ENCODE measurements around the gene DYRK1B.
A peak's percentile ranks its signal among the peaks of the same experiment; 100 is the strongest.

The DYRK1B gene

DNA sequence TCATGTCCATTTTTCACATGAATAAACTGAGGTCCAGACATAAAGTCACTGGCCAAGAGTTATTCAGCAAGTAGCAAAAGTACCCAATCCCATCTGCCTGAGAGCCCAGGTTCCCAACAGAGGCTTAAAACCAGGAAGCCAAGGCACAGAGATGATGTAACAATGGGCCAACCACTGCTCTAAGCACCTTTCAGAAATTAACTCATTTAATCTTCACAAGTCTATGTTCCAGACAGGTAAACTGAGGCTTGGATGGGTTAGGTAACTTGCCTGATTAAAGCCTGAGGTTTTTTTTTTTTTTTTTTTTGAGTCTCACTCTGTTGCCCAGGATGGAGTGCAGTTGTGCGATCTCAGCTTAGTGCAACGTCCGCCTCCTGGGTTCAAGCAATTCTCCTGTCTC lies 4.0 kb upstream of the DYRK1B start:
- H3K36me3 ChIP-seq (ENCODE audit: control insufficient read depth in 2 of 2, insufficient read depth in 1 of 2, low read length in 2 of 2) = peaks cover 65 to 73% of the 10 kb centered on the region in 2 experiments
- peaks cover 24% of the 10 kb centered on the region for H3K4me1 ChIP-seq (ENCODE audit: control insufficient read depth, insufficient read depth, low read length)
- POLR2A ChIA-PET = no interaction called here
- CTCF ChIA-PET = interaction anchor here (1.1 kb wide), 1 partner anchor 285 kb away, joined by 3 read pairs; no protein-coding TSS in a partner anchor
- H3K27ac ChIP-seq (ENCODE audit: extremely low read depth, low read depth, low read length) = no peak overlapping the region
- H3K9me3 ChIP-seq (ENCODE audit: control insufficient read depth, insufficient read depth, low read depth, low read length) = no peaks in the 10 kb centered on the region
- no peak overlapping the region for H3K4me3 ChIP-seq (ENCODE audit: low read depth, low read length)
- TF ChIP-seq BCL11B (tag by site-specific recombination; IDR thresholded peaks at IDR 0.05; ENCODE audit: low read depth) (no peak), ZNF596 (tag by site-specific recombination; IDR thresholded peaks at IDR 0.05) (no peak), ZNF274 (IDR thresholded peaks at IDR 0.05; ENCODE audit: low read length) (no peak), ZNF274 (tag by site-specific recombination; IDR thresholded peaks at IDR 0.05; ENCODE audit: borderline replicate concordance) (no peak), ZNF473 (tag by site-specific recombination; IDR thresholded peaks at IDR 0.05) (no peak), ZNF664 (tag by site-specific recombination; IDR thresholded peaks at IDR 0.05) (peak; percentile 80), ZNF24 (tag by site-specific recombination; IDR thresholded peaks at IDR 0.05) (0 out of 2 replicates have a peak, but pooled peaks have one; percentile 17), ZNF362 (tag by site-specific recombination; IDR thresholded peaks at IDR 0.05) (0 out of 2 replicates have a peak, but pooled peaks have one; percentile 17)

- Histone ChIP-seq H3K9me3 (ENCODE audit: control insufficient read depth, insufficient read depth, low read depth, low read length) (no peaks in the 10 kb centered on the region), H3K27ac (ENCODE audit: extremely low read depth, low read depth, low read length) (peak overlapping the region; percentile 95), H3K36me3 (ENCODE audit: control insufficient read depth in 2 of 2, insufficient read depth in 1 of 2, low read length in 2 of 2) (peaks cover 79 to 80% of the 10 kb centered on the region in 2 experiments), H3K4me1 (ENCODE audit: control insufficient read depth, insufficient read depth, low read length) (peaks cover 18% of the 10 kb centered on the region), H3K4me3 (ENCODE audit: low read depth, low read length) (no peak overlapping the region)
- POLR2A ChIA-PET = interaction anchor here (0.5 to 2.2 kb wide), 31 partner anchors 10 to 769 kb away, joined by 3 to 124 read pairs (median 6); partner anchors contain the start of genes FBL, PLD3, PSMC4 and RPS16
- 0 out of 2 replicates have a peak, but pooled peaks have one; percentile 16 for TF ChIP-seq ZNF169 (tag by site-specific recombination; IDR thresholded peaks at IDR 0.05)
- peak; percentile 96 for TF ChIP-seq SCRT2 (tag by site-specific recombination; IDR thresholded peaks at IDR 0.05)
- TF ChIP-seq FEZF1 (tag by site-specific recombination; IDR thresholded peaks at IDR 0.05) = peak; percentile 60; the same call in 1 of the 2 replicates
- TF ChIP-seq, protein P1, sequence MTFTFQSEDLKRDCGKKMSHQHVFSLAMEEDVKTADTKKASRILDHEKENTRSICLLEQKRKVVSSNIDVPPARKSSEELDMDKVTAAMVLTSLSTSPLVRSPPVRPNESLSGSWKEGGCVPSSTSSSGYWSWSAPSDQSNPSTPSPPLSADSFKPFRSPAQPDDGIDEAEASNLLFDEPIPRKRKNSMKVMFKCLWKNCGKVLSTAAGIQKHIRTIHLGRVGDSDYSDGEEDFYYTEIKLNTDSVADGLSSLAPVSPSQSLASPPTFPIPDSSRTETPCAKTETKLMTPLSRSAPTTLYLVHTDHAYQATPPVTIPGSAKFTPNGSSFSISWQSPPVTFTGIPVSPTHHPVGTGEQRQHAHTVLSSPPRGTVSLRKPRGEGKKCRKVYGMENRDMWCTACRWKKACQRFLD (tag by site-specific recombination; IDR thresholded peaks at IDR 0.05) = no peak
- TF ChIP-seq, protein P2, sequence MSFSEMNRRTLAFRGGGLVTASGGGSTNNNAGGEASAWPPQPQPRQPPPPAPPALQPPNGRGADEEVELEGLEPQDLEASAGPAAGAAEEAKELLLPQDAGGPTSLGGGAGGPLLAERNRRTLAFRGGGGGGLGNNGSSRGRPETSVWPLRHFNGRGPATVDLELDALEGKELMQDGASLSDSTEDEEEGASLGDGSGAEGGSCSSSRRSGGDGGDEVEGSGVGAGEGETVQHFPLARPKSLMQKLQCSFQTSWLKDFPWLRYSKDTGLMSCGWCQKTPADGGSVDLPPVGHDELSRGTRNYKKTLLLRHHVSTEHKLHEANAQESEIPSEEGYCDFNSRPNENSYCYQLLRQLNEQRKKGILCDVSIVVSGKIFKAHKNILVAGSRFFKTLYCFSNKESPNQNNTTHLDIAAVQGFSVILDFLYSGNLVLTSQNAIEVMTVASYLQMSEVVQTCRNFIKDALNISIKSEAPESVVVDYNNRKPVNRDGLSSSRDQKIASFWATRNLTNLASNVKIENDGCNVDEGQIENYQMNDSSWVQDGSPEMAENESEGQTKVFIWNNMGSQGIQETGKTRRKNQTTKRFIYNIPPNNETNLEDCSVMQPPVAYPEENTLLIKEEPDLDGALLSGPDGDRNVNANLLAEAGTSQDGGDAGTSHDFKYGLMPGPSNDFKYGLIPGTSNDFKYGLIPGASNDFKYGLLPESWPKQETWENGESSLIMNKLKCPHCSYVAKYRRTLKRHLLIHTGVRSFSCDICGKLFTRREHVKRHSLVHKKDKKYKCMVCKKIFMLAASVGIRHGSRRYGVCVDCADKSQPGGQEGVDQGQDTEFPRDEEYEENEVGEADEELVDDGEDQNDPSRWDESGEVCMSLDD (tag by site-specific recombination; IDR thresholded peaks at IDR 0.05) = peak; percentile 13; the same call in 1 of the 2 replicates
- TF ChIP-seq, protein P3, sequence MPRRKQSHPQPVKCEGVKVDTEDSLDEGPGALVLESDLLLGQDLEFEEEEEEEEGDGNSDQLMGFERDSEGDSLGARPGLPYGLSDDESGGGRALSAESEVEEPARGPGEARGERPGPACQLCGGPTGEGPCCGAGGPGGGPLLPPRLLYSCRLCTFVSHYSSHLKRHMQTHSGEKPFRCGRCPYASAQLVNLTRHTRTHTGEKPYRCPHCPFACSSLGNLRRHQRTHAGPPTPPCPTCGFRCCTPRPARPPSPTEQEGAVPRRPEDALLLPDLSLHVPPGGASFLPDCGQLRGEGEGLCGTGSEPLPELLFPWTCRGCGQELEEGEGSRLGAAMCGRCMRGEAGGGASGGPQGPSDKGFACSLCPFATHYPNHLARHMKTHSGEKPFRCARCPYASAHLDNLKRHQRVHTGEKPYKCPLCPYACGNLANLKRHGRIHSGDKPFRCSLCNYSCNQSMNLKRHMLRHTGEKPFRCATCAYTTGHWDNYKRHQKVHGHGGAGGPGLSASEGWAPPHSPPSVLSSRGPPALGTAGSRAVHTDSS (tag by site-specific recombination; IDR thresholded peaks at IDR 0.05) = peak; percentile 77
- peak; percentile 91 for TF ChIP-seq ZNF24 (tag by site-specific recombination; IDR thresholded peaks at IDR 0.05)
- peak; percentile 93 for TF ChIP-seq SCRT1 (tag by site-specific recombination; IDR thresholded peaks at IDR 0.05; ENCODE audit: borderline replicate concordance)
- TF ChIP-seq ZBTB17 (tag by site-specific recombination; IDR thresholded peaks at IDR 0.05) = 0 out of 2 replicates have a peak, but pooled peaks have one; percentile 22
- TF ChIP-seq, protein P4, sequence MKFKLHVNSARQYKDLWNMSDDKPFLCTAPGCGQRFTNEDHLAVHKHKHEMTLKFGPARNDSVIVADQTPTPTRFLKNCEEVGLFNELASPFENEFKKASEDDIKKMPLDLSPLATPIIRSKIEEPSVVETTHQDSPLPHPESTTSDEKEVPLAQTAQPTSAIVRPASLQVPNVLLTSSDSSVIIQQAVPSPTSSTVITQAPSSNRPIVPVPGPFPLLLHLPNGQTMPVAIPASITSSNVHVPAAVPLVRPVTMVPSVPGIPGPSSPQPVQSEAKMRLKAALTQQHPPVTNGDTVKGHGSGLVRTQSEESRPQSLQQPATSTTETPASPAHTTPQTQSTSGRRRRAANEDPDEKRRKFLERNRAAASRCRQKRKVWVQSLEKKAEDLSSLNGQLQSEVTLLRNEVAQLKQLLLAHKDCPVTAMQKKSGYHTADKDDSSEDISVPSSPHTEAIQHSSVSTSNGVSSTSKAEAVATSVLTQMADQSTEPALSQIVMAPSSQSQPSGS (tag by site-specific recombination; IDR thresholded peaks at IDR 0.05; ENCODE audit: low read depth) = no peak
- TF ChIP-seq ZNF707 (tag by site-specific recombination; IDR thresholded peaks at IDR 0.05) = no peak
- no peak for TF ChIP-seq ZBTB48 (tag by site-specific recombination; IDR thresholded peaks at IDR 0.05)
- CTCF ChIA-PET = interaction anchor here (0.6 to 2.2 kb wide), 8 partner anchors 10 to 419 kb away, joined by 3 to 63 read pairs (median 4); partner anchors contain the start of genes FBL and PSMC4
Measured at GRCh38 chr19:39834287-39834841, 402 bp upstream of the DYRK1B start.
